ENCODE measurements around the gene FBXW12.

Gene FBXW12

DNA sequence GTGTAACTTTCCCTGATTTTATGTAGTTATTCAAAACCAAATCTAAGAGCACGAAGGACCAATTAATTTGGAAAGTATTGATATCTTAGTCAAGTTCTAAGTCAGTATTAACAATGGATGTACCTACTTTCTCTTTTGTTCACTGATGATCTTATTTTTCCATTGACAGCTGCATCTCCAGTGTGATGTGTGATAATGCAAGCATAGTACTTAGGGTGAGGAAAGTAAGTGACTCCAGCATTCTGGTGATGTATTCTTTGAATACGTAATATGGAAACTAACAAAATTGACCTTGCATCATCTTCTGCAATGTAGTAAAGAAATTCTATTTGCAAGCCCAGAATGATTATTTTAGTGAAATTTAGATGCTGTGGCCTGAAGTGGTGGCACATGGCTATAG is 22.4 kb downstream of the FBXW12 start:
- Histone ChIP-seq H3K4me3 (replicated peaks; ENCODE audit: insufficient read depth, low read length) (no peak overlapping the region), H3K27ac (replicated peaks) (no peak overlapping the region), H3K27me3 (ENCODE audit: insufficient read depth, poor library complexity, severe bottlenecking) (no peaks in the 10 kb centered on the region)
- TF ChIP-seq, protein P1, sequence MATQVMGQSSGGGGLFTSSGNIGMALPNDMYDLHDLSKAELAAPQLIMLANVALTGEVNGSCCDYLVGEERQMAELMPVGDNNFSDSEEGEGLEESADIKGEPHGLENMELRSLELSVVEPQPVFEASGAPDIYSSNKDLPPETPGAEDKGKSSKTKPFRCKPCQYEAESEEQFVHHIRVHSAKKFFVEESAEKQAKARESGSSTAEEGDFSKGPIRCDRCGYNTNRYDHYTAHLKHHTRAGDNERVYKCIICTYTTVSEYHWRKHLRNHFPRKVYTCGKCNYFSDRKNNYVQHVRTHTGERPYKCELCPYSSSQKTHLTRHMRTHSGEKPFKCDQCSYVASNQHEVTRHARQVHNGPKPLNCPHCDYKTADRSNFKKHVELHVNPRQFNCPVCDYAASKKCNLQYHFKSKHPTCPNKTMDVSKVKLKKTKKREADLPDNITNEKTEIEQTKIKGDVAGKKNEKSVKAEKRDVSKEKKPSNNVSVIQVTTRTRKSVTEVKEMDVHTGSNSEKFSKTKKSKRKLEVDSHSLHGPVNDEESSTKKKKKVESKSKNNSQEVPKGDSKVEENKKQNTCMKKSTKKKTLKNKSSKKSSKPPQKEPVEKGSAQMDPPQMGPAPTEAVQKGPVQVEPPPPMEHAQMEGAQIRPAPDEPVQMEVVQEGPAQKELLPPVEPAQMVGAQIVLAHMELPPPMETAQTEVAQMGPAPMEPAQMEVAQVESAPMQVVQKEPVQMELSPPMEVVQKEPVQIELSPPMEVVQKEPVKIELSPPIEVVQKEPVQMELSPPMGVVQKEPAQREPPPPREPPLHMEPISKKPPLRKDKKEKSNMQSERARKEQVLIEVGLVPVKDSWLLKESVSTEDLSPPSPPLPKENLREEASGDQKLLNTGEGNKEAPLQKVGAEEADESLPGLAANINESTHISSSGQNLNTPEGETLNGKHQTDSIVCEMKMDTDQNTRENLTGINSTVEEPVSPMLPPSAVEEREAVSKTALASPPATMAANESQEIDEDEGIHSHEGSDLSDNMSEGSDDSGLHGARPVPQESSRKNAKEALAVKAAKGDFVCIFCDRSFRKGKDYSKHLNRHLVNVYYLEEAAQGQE (IDR thresholded peaks at IDR 0.05; ENCODE audit: insufficient replicate concordance, low read depth): no peak
- no peak for TF ChIP-seq SPI1 (IDR thresholded peaks at IDR 0.05; ENCODE audit: borderline replicate concordance, low read depth)
- TF ChIP-seq, protein P2, sequence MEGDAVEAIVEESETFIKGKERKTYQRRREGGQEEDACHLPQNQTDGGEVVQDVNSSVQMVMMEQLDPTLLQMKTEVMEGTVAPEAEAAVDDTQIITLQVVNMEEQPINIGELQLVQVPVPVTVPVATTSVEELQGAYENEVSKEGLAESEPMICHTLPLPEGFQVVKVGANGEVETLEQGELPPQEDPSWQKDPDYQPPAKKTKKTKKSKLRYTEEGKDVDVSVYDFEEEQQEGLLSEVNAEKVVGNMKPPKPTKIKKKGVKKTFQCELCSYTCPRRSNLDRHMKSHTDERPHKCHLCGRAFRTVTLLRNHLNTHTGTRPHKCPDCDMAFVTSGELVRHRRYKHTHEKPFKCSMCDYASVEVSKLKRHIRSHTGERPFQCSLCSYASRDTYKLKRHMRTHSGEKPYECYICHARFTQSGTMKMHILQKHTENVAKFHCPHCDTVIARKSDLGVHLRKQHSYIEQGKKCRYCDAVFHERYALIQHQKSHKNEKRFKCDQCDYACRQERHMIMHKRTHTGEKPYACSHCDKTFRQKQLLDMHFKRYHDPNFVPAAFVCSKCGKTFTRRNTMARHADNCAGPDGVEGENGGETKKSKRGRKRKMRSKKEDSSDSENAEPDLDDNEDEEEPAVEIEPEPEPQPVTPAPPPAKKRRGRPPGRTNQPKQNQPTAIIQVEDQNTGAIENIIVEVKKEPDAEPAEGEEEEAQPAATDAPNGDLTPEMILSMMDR (IDR thresholded peaks at IDR 0.05; ENCODE audit: insufficient read depth, low read length): no peak
- no peak for DNase-seq (ENCODE audit: low read depth in 1 of 2, low spot score in 1 of 2)

DNA sequence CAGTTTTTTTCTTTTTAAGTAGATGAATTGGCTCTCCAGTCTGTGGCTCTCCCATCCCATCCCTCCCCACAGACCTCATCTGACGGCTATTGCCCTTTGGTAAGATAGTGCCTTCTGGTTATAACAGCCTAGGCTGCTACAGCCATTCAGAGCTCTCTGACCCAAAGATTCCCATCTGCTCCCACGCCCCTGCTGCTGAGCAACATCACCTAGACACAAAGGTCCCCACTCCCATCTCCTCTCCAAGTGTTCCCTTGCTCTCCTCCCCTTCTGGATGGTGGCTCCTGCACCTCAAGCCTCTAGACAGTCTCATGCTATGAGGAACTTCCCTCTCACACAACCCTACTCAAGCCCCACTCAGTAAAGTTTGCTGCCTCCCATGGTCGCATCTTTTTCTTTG is 23.7 kb downstream of the FBXW12 start:
- Histone ChIP-seq H3K4me3 (replicated peaks; ENCODE audit: insufficient read depth, low read length) (no peak overlapping the region), H3K27me3 (ENCODE audit: insufficient read depth, poor library complexity, severe bottlenecking) (no peaks in the 10 kb centered on the region), H3K27ac (replicated peaks) (no peak overlapping the region)
- TF ChIP-seq, protein P1 (IDR thresholded peaks at IDR 0.05; ENCODE audit: insufficient replicate concordance, low read depth): no peak
- TF ChIP-seq POLR2AphosphoS5 (IDR thresholded peaks at IDR 0.05; ENCODE audit: low read depth) (no peak), GABPA (IDR thresholded peaks at IDR 0.05; ENCODE audit: low read depth) (no peak), SPI1 (IDR thresholded peaks at IDR 0.05; ENCODE audit: borderline replicate concordance, low read depth) (no peak)
- TF ChIP-seq, protein P2 (IDR thresholded peaks at IDR 0.05; ENCODE audit: insufficient read depth, low read length): no peak
- DNase-seq (ENCODE audit: low read depth in 1 of 2, low spot score in 1 of 2): no peak

DNA sequence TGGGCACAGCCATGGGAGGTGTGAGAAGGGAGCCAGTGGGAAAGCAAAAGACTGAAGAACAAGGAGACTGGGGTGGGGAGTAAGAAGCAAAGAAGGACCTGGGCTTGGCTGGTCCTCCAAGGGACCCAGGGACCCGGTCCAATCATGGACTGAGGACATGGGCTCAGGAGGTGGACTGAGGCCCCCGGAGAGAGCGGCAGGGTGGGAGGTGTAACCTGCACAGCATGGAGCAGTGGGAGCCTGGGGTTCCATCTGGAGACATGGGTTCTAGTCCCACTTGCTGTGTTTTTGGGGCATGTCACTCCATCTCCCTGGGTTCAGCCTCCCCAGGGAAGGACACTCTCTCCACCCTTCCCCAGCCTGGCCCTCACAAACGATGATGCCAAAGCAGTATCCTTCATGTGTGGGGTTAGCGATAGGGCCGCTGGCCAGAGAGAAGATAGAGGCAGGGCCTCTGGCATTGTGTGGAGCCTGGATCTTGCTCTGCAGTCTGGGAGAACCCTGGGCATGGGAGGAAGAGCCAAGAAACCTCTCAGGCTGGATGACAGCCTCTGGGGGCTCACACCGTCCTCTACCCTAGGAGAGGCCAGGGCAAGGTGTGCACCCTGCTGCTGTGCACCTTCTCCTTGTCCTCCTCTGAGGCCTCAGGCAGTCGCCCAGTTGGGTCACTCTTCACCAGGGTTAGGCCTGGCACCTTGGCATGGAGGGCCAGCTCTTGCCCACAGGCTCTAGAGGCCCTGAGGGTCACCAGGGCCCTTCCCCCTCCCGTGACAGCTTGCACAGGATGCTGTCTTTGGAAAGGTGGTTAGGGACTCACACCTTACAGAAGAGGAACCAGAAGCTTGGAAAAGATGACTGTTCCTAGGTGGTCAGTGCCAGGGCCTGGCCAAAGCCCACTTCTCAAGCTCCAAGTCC is 26.0 kb downstream of the FBXW12 start:
- H3K27me3 ChIP-seq (ENCODE audit: insufficient read depth, poor library complexity, severe bottlenecking): no peaks in the 10 kb centered on the region
- H3K4me3 ChIP-seq (replicated peaks; ENCODE audit: insufficient read depth, low read length): no peak overlapping the region
- H3K27ac ChIP-seq (replicated peaks): peak overlapping the region; percentile 80
- DNase-seq (ENCODE audit: low read depth in 1 of 2, low spot score in 1 of 2): peak in 1 of 2 experiments; percentile 29
- no peak for TF ChIP-seq GABPA (IDR thresholded peaks at IDR 0.05; ENCODE audit: low read depth)
- TF ChIP-seq, protein P1 (IDR thresholded peaks at IDR 0.05; ENCODE audit: insufficient replicate concordance, low read depth): no peak
- TF ChIP-seq, protein P2 (IDR thresholded peaks at IDR 0.05; ENCODE audit: insufficient read depth, low read length): no peak
- no peak for TF ChIP-seq POLR2AphosphoS5 (IDR thresholded peaks at IDR 0.05; ENCODE audit: low read depth)
- no peak for TF ChIP-seq SPI1 (IDR thresholded peaks at IDR 0.05; ENCODE audit: borderline replicate concordance, low read depth)

Measured in HL-60 (cell line).